Smooth muscle cell (in vitro differentiated cells): ENCODE data around the gene KLK6. TPM values are rescaled to one million over a fixed set of nuclear protein-coding genes. Genes with fewer than 3 reads are reported as not detected.

Experiments used
- DNase-seq: peaks from one replicate; lab custom pipeline; 2025; ENCODE audit not compliant: unreplicated experiment; lab: John Stamatoyannopoulos, UW
- H2AFZ ChIP-seq: fragments of 200-600 bp; sonication (generic); 2 replicates; pipeline ENCODE4 v1.6.0; 2016; ENCODE audit warnings: antibody characterized with exemption, low read depth, mild to moderate bottlenecking
- H3F3A ChIP-seq: fragments of 200-600 bp; sonication (generic); 2 replicates; pipeline ENCODE4 v1.6.0; 2017; ENCODE audit warnings: antibody characterized with exemption, low read depth
- H3K27ac ChIP-seq: fragments of 200-600 bp; sonication (generic); 2 replicates; pipeline ENCODE4 v1.5.1; 2016; ENCODE audit warnings: low read depth, mild to moderate bottlenecking
- H3K27me3 ChIP-seq: fragments of 200-600 bp; sonication (generic); 2 replicates; pipeline ENCODE4 v1.6.1; 2016; ENCODE audit warnings: low read depth, mild to moderate bottlenecking
- H3K36me3 ChIP-seq: fragments of 200-600 bp; sonication (generic); 2 replicates; pipeline ENCODE4 v1.5.1; 2016; ENCODE audit warnings: low read depth
- H3K4me1 ChIP-seq: fragments of 200-600 bp; sonication (generic); 2 replicates; pipeline ENCODE4 v1.5.1; 2016; ENCODE audit warnings: low read depth
- H3K4me2 ChIP-seq: fragments of 200-600 bp; sonication (generic); 2 replicates; pipeline ENCODE4 v1.6.0; 2016; ENCODE audit warnings: mild to moderate bottlenecking
- H3K4me3 ChIP-seq: fragments of 200-600 bp; sonication (generic); 2 replicates; pipeline ENCODE4 v1.5.1; 2016; ENCODE audit warnings: mild to moderate bottlenecking
- H3K79me2 ChIP-seq: fragments of 200-600 bp; sonication (generic); 2 replicates; pipeline ENCODE4 v1.6.0; 2016; ENCODE audit warnings: low read depth, mild to moderate bottlenecking
- H3K9ac ChIP-seq: fragments of 200-600 bp; sonication (generic); 2 replicates; pipeline ENCODE4 v1.6.0; 2016; ENCODE audit warnings: low read depth
- H3K9me3 ChIP-seq: fragments of 200-600 bp; sonication (generic); replicated peaks from 2 replicates; pipeline ENCODE4 v1.5.1; 2016; ENCODE audit warnings: low read depth
- H4K20me1 ChIP-seq: fragments of 200-600 bp; sonication (generic); 2 replicates; pipeline ENCODE4 v1.6.0; 2016; ENCODE audit warnings: low read depth
- CTCF ChIP-seq: fragments of 200-600 bp; sonication (generic); IDR thresholded peaks from 2 replicates; pipeline ENCODE4 v1.5.1; 2017; ENCODE audit warnings: borderline replicate concordance, mild to moderate bottlenecking, antibody characterized with exemption; ENCODE audit not compliant: insufficient read depth, poor library complexity, severe bottlenecking
- WGBS: methylation state at CpG from one replicate; pipeline ENCODE4 v1.1.7; 2016; ENCODE audit warnings: low lambda C conversion rate; 5-methylcytosine and 5-hydroxymethylcytosine counted together
- polyA plus RNA-seq: library from polyadenylated mRNA; unstranded; fragments of >200 nt; fragmentation: Nextera tagmentation; extraction: Ambion mirVana; gene quantifications from 2 replicates; pipeline ENCODE4 v1.2.1, GENCODE V29; 2016
- total RNA-seq: library from RNA; depleted of rRNA; stranded (reverse); fragments of >200 nt; gene quantifications from 2 replicates; pipeline ENCODE4 v1.2.3, GENCODE V29; 2014

The KLK6 gene
- total and polyA plus RNA-seq, 2 experiments from 2014 or later = 7.1 to 20.7 TPM

GRCh38 chr19:50933640-50934039 is 35.8 kb downstream of the KLK6 start:
- Histone ChIP-seq H3F3A (no peaks in the 10 kb centered on the region), H4K20me1 (no peaks in the 10 kb centered on the region), H3K4me3 (no peak overlapping the region), H2AFZ (no peak overlapping the region), H3K79me2 (no peaks in the 10 kb centered on the region), H3K9ac (no peak overlapping the region), H3K4me1 (no peaks in the 10 kb centered on the region), H3K9me3 (no peaks in the 10 kb centered on the region), H3K36me3 (no peaks in the 10 kb centered on the region), H3K27ac (no peak overlapping the region), H3K4me2 (no peak overlapping the region), H3K27me3 (peaks cover 4% of the 10 kb centered on the region)
- WGBS = 70% methylated on average over 8 of the region's 8 CpGs
- DNase-seq = no peak
- TF ChIP-seq CTCF = no peak

- Histone ChIP-seq H2AFZ (no peak overlapping the region), H3K9ac (no peak overlapping the region), H3K4me2 (no peak overlapping the region), H3K9me3 (no peaks in the 10 kb centered on the region), H3K36me3 (no peaks in the 10 kb centered on the region), H3K27ac (no peak overlapping the region), H3K4me1 (no peaks in the 10 kb centered on the region), H3K27me3 (peaks cover 4% of the 10 kb centered on the region), H3K79me2 (no peaks in the 10 kb centered on the region), H3F3A (no peaks in the 10 kb centered on the region), H4K20me1 (no peaks in the 10 kb centered on the region), H3K4me3 (no peak overlapping the region)
- no peak for TF ChIP-seq CTCF
- no peak for DNase-seq
- 75% methylated on average over 4 of the region's 4 CpGs for WGBS
These were observed 36.7 kb downstream of the KLK6 start for GRCh38 chr19:50932690-50933083.

GRCh38 chr19:50932018-50932689 is 37.2 kb downstream of the KLK6 start:
- H3K4me3 ChIP-seq = no peak overlapping the region
- no peak for DNase-seq
- peaks cover 4% of the 10 kb centered on the region for H3K27me3 ChIP-seq
- H3K4me1 ChIP-seq = no peaks in the 10 kb centered on the region
- no peaks in the 10 kb centered on the region for H3K36me3 ChIP-seq
- no peak overlapping the region for H3K4me2 ChIP-seq
- no peak overlapping the region for H3K9ac ChIP-seq
- H3K9me3 ChIP-seq = no peaks in the 10 kb centered on the region
- H3K27ac ChIP-seq = no peak overlapping the region
- WGBS = 91% methylated on average over 11 of the region's 11 CpGs
- no peaks in the 10 kb centered on the region for H3K79me2 ChIP-seq
- no peak overlapping the region for H2AFZ ChIP-seq
- no peak for TF ChIP-seq CTCF
- no peaks in the 10 kb centered on the region for H4K20me1 ChIP-seq
- H3F3A ChIP-seq = no peaks in the 10 kb centered on the region

- Histone ChIP-seq H3K79me2 (no peaks in the 10 kb centered on the region), H3K9ac (no peak overlapping the region), H3K36me3 (no peaks in the 10 kb centered on the region), H3K4me2 (no peak overlapping the region), H2AFZ (no peak overlapping the region), H4K20me1 (no peaks in the 10 kb centered on the region), H3F3A (no peaks in the 10 kb centered on the region), H3K9me3 (no peaks in the 10 kb centered on the region), H3K4me3 (no peak overlapping the region), H3K4me1 (no peaks in the 10 kb centered on the region), H3K27ac (no peak overlapping the region), H3K27me3 (peaks cover 4% of the 10 kb centered on the region)
- no peak for TF ChIP-seq CTCF
- no peak for DNase-seq
These were observed 38.4 kb downstream of the KLK6 start for GRCh38 chr19:50931023-50931422.
